Coronary artery (tissue), 2 donors: Measurements from ENCODE around the gene CGB8.

Source experiments
- DNase-seq: peaks from one replicate; pipeline ENCODE4 v3.0.0-alpha.2; 2017; ENCODE audit warnings: low spot score
- H3K27ac ChIP-seq, 2 donors: fragments of 200-600 bp; sonication (generic); one replicate each; pipeline ENCODE4 v1.5.1; 2016 to 2019
- H3K4me3 ChIP-seq: fragments of 200-600 bp; sonication (generic); 2 replicates; pipeline ENCODE4 v1.5.1; 2016; ENCODE audit warnings: mild to moderate bottlenecking, moderate library complexity
- CTCF ChIP-seq: fragments of 200-600 bp; sonication (generic); IDR thresholded peaks from one replicate; pipeline ENCODE4 v1.5.1; 2019; ENCODE audit warnings: antibody characterized with exemption

Gene CGB8

DNA sequence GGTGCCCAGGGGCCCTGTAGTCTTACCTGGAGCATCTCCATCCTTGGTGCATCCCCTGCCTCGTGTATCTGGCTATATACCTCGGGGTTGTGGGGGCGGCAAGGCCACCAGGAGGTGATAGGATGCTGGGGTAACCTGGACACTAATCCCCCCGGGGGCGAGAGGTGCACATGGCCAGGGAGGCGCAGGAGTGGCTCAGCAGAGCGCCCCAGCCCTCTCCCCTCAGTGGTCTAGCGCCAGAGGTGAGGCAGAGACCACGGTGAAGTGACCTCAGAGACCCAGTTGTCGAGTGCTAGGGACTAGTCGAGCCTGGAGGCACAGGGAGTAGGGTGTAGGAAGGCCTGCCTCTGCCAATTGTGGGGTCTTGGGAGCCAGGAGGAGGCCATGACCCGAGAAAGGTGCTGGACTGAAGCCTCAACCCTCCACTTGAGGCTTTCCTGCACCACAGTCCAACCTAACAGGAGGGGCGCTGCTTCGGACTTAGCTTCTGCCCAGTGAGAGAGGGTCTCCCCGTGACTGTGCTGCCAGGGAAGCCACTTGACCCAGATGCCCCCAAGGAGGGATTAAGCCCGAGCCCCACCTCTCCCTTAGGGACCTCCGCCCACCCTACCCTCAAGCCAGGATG, 31.8 kb downstream of the CGB8 start, which contains the start of gene LHB:
Gene LHB (minus strand): TSS at position 51 of the 625 bp plus-strand sequence. CDS start 10 bp downstream, at position 41.
- no peak for TF ChIP-seq CTCF
- DNase-seq = no peak
- Histone ChIP-seq H3K4me3 (peak within 1 kb of the TSS; percentile 71), H3K27ac (no peak within 1 kb of the TSS)

DNA sequence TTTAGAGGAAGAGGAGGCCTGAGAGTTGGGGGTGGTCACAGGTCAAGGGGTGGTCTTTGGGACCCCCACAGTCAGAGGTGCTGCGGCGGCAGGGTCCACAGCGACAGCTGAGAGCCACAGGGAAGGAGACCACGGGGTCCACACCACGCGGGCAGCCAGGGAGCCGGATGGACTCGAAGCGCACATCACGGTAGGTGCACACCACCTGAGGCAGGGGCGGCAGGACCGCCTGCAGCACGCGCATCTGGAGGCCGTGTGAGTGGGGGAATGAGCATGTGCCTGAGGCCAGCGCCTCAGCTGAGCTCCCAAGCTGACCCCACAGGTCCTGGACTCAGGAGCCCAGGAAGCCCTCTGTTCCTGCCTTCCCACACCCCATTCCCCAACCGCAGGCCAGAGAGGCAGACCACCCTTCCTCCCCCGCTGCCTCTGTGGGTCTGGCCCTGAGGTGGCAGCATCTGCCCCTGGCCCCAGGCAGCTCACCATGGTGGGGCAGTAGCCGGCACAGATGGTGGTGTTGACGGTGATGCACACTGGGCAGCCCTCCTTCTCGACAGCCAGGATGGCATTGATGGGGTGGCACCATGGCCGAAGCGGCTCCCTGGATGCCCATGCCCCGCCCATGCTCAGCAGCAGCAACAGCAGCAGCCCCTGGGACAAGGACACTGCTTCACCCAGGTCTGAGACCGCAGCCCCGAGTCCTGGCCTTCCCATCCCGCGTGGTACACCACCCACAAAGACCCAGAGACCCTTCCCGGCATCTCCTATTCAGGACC, 32.7 kb downstream of the CGB8 start:
- TF ChIP-seq CTCF = no peak
- no peak for DNase-seq
- Histone ChIP-seq H3K4me3 (no peak overlapping the region), H3K27ac (no peak overlapping the region)

GRCh38 chr19:49014870-49015255, 34.0 kb downstream of the CGB8 start:
- H3K4me3 ChIP-seq = no peak overlapping the region
- no peak overlapping the region for H3K27ac ChIP-seq
- no peak for DNase-seq
- TF ChIP-seq CTCF = no peak

GRCh38 chr19:49014123-49014869, 34.6 kb downstream of the CGB8 start:
- Histone ChIP-seq H3K27ac (no peak overlapping the region), H3K4me3 (no peak overlapping the region)
- TF ChIP-seq CTCF = no peak
- DNase-seq = no peak

DNA sequence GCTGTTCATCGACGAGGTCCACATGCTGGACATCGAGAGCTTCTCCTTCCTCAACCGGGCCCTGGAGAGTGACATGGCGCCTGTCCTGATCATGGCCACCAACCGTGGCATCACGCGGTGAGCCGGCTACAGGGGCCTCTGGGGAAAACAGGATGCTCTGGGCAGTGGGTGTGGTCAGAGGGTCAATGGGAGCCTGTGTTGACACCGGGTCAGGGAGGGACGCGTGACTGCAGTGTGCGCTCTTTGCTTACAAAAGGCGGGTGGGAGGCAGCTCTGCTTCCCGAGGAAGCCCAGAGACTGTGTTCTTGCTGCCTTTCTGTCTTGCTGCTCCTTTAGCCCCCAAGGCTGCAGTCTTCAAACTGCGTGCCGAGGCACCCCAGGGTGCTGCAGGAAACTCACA, 37.7 kb downstream of the CGB8 start:
- Histone ChIP-seq H3K4me3 (no peak overlapping the region), H3K27ac (no peak overlapping the region)
- no peak for DNase-seq
- no peak for TF ChIP-seq CTCF

DNA sequence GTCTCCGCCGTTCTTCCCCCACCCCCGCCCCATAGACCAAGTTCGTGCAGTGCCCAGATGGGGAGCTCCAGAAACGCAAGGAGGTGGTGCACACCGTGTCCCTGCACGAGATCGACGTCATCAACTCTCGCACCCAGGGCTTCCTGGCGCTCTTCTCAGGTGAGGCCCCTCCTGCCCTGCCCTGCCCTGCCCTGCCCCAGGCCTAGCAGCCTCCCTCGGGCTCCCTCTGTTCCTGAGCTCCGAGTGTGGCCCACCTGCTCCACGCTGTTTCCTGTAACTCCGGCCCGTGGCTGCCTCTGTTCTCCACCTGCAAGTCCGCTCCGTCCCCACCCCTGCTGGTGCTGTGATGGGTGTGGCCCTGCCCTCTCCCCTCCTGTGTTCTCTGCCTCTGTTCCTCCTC, 38.5 kb downstream of the CGB8 start:
- DNase-seq = no peak
- Histone ChIP-seq H3K27ac (no peak overlapping the region), H3K4me3 (no peak overlapping the region)
- no peak for TF ChIP-seq CTCF
